ENCODE results near the gene ATP6V0D1. TPM values are rescaled to one million over a fixed set of nuclear protein-coding genes. Genes with fewer than 3 reads are reported as not detected.
A peak's percentile ranks its signal among the peaks of the same experiment; 100 is the strongest.

ATP6V0D1 gene
- total RNA-seq, result 70.2 and 74.5 TPM in 2 replicates

DNA sequence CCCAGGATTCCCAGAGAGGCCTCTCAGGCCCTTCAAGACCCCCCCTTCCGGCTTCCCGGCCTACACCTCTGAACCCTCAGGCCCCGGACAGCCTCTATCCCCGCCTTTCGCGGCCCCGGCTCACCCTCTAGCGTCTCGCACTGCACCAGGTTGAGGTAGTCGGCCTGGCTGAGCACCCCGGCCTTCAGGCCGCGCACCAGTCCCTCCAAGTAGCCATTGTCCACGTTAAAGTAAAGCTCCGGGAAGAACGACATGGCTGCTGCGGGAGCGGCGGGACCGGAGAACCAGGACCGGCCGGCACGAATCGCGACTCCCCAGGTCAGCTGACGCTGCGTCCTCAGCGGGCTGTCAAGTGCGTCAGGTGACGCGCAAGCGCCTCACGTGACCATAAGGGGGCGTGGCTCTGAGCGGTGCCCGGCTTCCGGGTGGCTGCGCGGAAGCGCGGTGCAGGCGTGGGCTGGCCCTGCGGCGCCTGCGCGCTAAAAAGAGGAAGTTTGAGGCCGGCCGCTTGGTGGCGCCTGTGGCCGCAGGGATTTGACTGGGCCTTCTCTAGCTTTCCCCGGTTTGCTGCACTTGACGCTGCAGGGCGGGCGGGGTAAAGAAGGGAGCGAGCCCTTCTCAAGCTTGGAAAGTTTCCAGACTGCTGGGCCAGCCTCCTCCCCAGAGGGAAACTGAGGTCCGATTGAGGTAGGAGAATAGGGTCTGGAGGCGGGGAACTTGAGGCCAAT is at the start of gene ATP6V0D1:
Gene ATP6V0D1 (minus strand): TSS at position 325 of the 728 bp plus-strand sequence. CDS start 71 bp downstream, at position 254.
- Mint-ChIP-seq H3K4me3 (peak within 1 kb of the TSS; percentile 99), H3K4me1 (peaks cover 69% of the 10 kb centered on the region), H3K9me3 (no peaks in the 10 kb centered on the region), H3K36me3 (ENCODE audit: low read depth) (peaks cover 37% of the 10 kb centered on the region), H3K27me3 (no peaks in the 10 kb centered on the region), H3K27ac (peak within 1 kb of the TSS; percentile 99)
- intact Hi-C loops (cut with micrococcal nuclease), result loop anchor here (1.0 to 10.0 kb wide), 13 partner anchors 8 to 754 kb away; partner anchors contain the start of genes ACD, CARMIL2, CTCF and ESRP2
- TF ChIP-seq CTCF (IDR thresholded peaks at IDR 0.05), result no peak
- CTCF ChIA-PET, result interaction anchor here (0.8 to 4.4 kb wide), 24 partner anchors 12 to 783 kb away, joined by 3 to 65 read pairs (median 5); partner anchors contain the start of genes ACD, C16orf86, CARMIL2 and CTCF
- ATAC-seq (ENCODE audit: low read depth) (peak; percentile 82), DNase-seq (peak; percentile 99)
- POLR2A ChIA-PET, result interaction anchor here (0.6 to 4.3 kb wide), 33 partner anchors 9 to 604 kb away, joined by 3 to 73 read pairs (median 5); partner anchors contain the start of genes ACD, CARMIL2, CTCF and GFOD2

DNA sequence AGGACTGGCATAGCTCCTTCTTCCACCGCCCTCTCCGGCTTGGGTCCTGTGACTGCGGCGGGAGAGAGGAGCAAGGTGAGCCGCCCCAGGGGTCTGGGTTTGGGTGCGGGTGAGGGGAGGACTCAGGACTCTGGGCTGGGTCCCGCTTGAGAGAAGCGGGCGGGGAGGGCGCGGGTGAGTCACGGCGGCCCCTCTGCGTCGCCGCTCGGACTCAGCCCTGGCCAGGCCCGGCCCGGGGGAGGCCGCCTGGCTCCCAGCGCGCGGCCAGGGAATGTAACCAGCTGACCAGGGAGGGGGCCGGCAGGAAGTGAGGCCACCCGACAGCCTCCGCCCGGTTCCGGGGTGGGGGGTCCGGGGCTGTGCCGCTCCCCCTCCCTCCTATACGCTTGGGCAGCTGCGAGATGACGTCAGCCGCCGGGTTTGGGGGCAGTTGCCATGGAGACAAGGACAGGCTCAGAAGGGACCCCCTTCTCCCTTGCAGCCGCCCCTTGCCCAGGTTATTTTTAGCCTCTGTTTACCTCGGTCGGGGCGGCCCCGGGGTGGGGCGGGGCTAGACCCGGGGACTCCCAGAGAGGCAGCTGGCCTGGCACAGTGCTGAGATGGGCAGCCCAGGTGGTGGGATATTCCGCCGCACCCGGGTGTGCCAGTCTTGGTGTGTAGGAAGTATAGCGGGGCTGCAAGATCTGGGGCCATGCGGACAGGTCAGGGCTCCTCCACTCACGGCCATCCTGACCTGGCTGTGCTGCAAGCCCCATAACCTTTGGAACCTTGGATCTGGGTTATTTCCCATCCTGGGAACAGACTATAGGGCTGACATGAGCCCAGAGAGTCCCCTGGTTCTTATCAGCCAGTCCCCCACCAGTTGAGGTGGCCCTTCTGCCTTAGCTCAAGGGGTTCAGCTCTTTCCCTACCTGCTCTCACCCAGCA is 49.3 kb upstream of the ATP6V0D1 start:
- CTCF ChIA-PET, result interaction anchor here (0.6 to 4.9 kb wide), 9 partner anchors 9 to 286 kb away, joined by 3 to 50 read pairs (median 6); partner anchors contain the start of genes CARMIL2 and CTCF
- Mint-ChIP-seq H3K27ac (peak overlapping the region; percentile 95), H3K9me3 (no peaks in the 10 kb centered on the region), H3K36me3 (ENCODE audit: low read depth) (peaks cover 14% of the 10 kb centered on the region), H3K4me1 (peaks cover 61% of the 10 kb centered on the region), H3K27me3 (no peaks in the 10 kb centered on the region), H3K4me3 (peak overlapping the region; percentile 90)
- intact Hi-C loops (cut with micrococcal nuclease), result loop anchor here (1.0 kb wide), 3 partner anchors 8 to 32 kb away; partner anchors contain the start of gene CTCF
- TF ChIP-seq CTCF (IDR thresholded peaks at IDR 0.05), result no peak
- POLR2A ChIA-PET, result interaction anchor here (0.6 to 6.0 kb wide), 15 partner anchors 7 to 554 kb away, joined by 3 to 79 read pairs (median 10); partner anchors contain the start of genes ACD, ATP6V0D1, CARMIL2 and CTCF
- ATAC-seq (ENCODE audit: low read depth) (peak; percentile 65), DNase-seq (peak; percentile 81)

DNA sequence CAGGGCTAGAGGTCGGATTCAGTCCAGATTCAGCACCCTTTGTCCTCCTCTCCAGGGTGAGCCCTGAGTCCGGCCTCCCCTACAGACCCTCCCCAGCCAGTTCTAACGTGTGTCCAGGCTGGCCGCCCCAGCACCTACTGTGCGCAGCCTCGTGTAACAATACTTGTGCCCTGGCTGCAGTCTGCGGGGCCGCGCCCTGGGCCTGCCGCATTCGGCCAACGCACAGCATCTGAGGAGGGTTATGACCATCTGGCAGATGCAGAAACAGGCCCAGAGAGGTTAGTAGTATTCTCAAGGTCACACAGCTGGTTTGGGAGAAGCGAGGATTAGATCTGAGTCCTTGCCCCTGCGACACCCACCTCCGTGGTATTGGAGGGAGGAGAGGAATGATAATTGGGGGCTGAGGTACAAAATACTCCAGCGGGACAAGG is 48.6 kb upstream of the ATP6V0D1 start:
- H3K36me3 Mint-ChIP-seq (ENCODE audit: low read depth), result peaks cover 14% of the 10 kb centered on the region
- POLR2A ChIA-PET, result interaction anchor here (0.7 to 6.0 kb wide), 16 partner anchors 8 to 555 kb away, joined by 3 to 79 read pairs (median 10); partner anchors contain the start of genes ACD, ATP6V0D1, CARMIL2 and CTCF
- peaks cover 61% of the 10 kb centered on the region for H3K4me1 Mint-ChIP-seq
- no peak for TF ChIP-seq CTCF (IDR thresholded peaks at IDR 0.05)
- CTCF ChIA-PET, result interaction anchor here (0.6 to 4.9 kb wide), 11 partner anchors 8 to 287 kb away, joined by 3 to 50 read pairs (median 6); partner anchors contain the start of genes CARMIL2 and CTCF
- H3K27me3 Mint-ChIP-seq, result no peaks in the 10 kb centered on the region
- DNase-seq (no peak), ATAC-seq (ENCODE audit: low read depth) (peak; percentile 6)
- H3K4me3 Mint-ChIP-seq, result peak overlapping the region; percentile 90
- peak overlapping the region; percentile 95 for H3K27ac Mint-ChIP-seq
- intact Hi-C loops (cut with micrococcal nuclease), result loop anchor here (1.0 to 10.0 kb wide), 4 partner anchors 8 to 465 kb away; partner anchors contain the start of genes CTCF and DPEP2
- H3K9me3 Mint-ChIP-seq, result no peaks in the 10 kb centered on the region

DNA sequence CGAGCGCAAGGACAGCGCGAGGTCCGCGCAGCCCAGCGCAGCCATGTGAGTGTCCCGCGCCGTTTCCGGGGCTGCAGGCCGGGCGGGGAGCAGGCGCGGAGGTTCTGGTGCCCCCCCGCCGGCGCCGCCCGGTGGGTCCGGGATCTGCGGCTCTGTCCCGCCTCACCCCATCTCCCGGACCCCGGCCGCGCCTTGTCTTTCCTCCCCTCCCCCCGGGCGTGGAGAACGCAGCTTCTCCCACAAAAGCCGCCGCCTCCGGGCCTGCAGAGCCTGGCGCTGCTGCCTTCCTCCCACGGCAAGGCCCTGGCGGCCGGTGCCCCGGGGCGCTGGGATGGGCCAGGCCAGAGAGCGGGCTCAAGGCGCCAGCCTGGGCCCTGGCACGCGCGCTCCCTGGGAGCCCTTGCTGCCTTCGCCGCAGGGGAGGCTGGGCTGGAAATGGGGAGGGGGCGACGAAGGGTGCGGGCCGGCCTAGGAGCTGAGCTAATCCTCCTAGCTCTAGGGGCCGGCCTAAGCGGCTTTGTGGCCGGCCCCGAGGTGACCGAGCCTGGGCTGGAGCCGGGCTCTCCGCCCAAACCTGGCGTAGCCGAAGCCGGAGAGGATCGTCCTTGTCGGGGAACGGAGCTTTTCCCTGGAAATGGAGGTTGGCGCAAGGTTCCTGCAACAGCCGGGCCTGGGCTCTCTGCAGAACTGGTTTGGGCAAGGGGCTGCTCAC is 48.1 kb upstream of the ATP6V0D1 start:
- DNase-seq, result peak; percentile 66
- intact Hi-C loops (cut with micrococcal nuclease), result loop anchor here (10.0 kb wide), 1 partner anchor 466 kb away; the partner anchor contains the start of gene DPEP2
- ATAC-seq (ENCODE audit: low read depth), result peak; percentile 13
- Mint-ChIP-seq H3K4me3 (peak overlapping the region; percentile 90), H3K9me3 (no peaks in the 10 kb centered on the region), H3K4me1 (peaks cover 57% of the 10 kb centered on the region), H3K27ac (peak overlapping the region; percentile 95), H3K27me3 (no peaks in the 10 kb centered on the region), H3K36me3 (ENCODE audit: low read depth) (peaks cover 15% of the 10 kb centered on the region)
- POLR2A ChIA-PET, result interaction anchor here (0.6 to 6.0 kb wide), 15 partner anchors 8 to 556 kb away, joined by 3 to 79 read pairs (median 7); partner anchors contain the start of genes ACD, CARMIL2 and CTCF
- CTCF ChIA-PET, result interaction anchor here (0.6 to 4.9 kb wide), 11 partner anchors 8 to 288 kb away, joined by 3 to 50 read pairs (median 6); partner anchors contain the start of genes CARMIL2 and CTCF
- no peak for TF ChIP-seq CTCF (IDR thresholded peaks at IDR 0.05)
